ENCODE measurements around the gene SERBP1.

DNA sequence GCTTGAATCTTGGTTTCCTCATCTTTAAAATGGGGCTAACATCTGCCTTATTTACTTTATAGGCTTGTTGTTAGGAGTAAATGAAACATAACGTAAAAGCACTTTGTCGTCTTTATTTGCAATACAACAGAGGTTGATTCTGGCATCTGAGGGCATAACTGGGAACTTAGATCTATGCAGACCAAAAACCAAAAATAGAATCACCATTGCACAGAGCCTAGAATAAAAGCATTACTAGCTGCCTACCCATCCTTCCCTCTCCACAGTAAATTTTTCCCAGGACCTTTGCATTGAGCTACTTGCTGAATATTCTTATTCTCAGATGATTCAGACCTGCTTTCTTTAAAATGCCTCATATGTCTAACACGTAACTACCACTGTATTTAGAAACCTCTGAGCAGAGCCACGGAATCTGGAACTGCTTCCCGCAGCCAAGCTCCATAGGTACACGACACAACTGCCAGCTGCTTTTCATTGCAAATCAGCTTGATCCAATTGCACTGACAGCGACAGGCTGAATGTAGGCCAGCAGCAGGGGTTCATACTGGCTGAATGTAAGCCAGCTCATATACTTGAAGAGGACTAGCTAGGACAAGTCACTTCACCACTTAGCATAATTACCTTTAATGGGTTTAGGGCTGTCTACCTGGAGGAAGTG, 33.2 kb upstream of the SERBP1 start:
- TF ChIP-seq CTCF (IDR thresholded peaks at IDR 0.05 in 2 of 3, conservative IDR thresholded peaks at IDR 0.05 in 1 of 3; ENCODE audit: borderline replicate concordance in 1 of 3, insufficient read depth in 1 of 3, low read depth in 2 of 3, low read length in 2 of 3) (no peak), EZH2 (IDR thresholded peaks at IDR 0.05) (no peak), POLR2A (IDR thresholded peaks at IDR 0.05; ENCODE audit: borderline replicate concordance, extremely low read depth, insufficient read depth, insufficient read length) (no peak), POLR2AphosphoS5 (IDR thresholded peaks at IDR 0.05; ENCODE audit: low read depth, low read length) (no peak), ATF3 (IDR thresholded peaks at IDR 0.05) (no peak), EZH2phosphoT487 (IDR thresholded peaks at IDR 0.05; ENCODE audit: borderline replicate concordance) (no peak), ZFX (IDR thresholded peaks at IDR 0.05) (no peak), RAD21 (IDR thresholded peaks at IDR 0.05; ENCODE audit: low read depth) (no peak), JUND (IDR thresholded peaks at IDR 0.05) (no peak), TCF7L2 (IDR thresholded peaks at IDR 0.05; ENCODE audit: borderline replicate concordance, extremely low read depth, insufficient read depth, insufficient read length) (no peak), YY1 (IDR thresholded peaks at IDR 0.05; ENCODE audit: extremely low read depth, insufficient replicate concordance, low read depth, low read length) (no peak)
- TF ChIP-seq, protein P1, sequence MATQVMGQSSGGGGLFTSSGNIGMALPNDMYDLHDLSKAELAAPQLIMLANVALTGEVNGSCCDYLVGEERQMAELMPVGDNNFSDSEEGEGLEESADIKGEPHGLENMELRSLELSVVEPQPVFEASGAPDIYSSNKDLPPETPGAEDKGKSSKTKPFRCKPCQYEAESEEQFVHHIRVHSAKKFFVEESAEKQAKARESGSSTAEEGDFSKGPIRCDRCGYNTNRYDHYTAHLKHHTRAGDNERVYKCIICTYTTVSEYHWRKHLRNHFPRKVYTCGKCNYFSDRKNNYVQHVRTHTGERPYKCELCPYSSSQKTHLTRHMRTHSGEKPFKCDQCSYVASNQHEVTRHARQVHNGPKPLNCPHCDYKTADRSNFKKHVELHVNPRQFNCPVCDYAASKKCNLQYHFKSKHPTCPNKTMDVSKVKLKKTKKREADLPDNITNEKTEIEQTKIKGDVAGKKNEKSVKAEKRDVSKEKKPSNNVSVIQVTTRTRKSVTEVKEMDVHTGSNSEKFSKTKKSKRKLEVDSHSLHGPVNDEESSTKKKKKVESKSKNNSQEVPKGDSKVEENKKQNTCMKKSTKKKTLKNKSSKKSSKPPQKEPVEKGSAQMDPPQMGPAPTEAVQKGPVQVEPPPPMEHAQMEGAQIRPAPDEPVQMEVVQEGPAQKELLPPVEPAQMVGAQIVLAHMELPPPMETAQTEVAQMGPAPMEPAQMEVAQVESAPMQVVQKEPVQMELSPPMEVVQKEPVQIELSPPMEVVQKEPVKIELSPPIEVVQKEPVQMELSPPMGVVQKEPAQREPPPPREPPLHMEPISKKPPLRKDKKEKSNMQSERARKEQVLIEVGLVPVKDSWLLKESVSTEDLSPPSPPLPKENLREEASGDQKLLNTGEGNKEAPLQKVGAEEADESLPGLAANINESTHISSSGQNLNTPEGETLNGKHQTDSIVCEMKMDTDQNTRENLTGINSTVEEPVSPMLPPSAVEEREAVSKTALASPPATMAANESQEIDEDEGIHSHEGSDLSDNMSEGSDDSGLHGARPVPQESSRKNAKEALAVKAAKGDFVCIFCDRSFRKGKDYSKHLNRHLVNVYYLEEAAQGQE (IDR thresholded peaks at IDR 0.05; ENCODE audit: low read depth): no peak
- TF ChIP-seq, protein P2, sequence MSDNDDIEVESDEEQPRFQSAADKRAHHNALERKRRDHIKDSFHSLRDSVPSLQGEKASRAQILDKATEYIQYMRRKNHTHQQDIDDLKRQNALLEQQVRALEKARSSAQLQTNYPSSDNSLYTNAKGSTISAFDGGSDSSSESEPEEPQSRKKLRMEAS (IDR thresholded peaks at IDR 0.05): no peak
- TF ChIP-seq, protein P3, sequence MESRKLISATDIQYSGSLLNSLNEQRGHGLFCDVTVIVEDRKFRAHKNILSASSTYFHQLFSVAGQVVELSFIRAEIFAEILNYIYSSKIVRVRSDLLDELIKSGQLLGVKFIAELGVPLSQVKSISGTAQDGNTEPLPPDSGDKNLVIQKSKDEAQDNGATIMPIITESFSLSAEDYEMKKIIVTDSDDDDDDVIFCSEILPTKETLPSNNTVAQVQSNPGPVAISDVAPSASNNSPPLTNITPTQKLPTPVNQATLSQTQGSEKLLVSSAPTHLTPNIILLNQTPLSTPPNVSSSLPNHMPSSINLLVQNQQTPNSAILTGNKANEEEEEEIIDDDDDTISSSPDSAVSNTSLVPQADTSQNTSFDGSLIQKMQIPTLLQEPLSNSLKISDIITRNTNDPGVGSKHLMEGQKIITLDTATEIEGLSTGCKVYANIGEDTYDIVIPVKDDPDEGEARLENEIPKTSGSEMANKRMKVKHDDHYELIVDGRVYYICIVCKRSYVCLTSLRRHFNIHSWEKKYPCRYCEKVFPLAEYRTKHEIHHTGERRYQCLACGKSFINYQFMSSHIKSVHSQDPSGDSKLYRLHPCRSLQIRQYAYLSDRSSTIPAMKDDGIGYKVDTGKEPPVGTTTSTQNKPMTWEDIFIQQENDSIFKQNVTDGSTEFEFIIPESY (IDR thresholded peaks at IDR 0.05; ENCODE audit: extremely low read depth, insufficient replicate concordance, low read length): no peak
